HG03039 (cell line): ENCODE measurements around the gene COPB2.

ENCODE experiments used
- ATAC-seq: cut with Tn5 transposase; IDR thresholded peaks from one replicate; pipeline ENCODE4 v1.9.1; 2021; ENCODE audit warnings: mild to moderate bottlenecking, moderate library complexity; ENCODE audit not compliant: unreplicated experiment

Gene COPB2

GRCh38 chr3:139329364-139329850 is 60.0 kb downstream of the COPB2 start:
- ATAC-seq = peak; percentile 90

GRCh38 chr3:139328356-139328755 is 61.1 kb downstream of the COPB2 start:
- no peak for ATAC-seq

DNA sequence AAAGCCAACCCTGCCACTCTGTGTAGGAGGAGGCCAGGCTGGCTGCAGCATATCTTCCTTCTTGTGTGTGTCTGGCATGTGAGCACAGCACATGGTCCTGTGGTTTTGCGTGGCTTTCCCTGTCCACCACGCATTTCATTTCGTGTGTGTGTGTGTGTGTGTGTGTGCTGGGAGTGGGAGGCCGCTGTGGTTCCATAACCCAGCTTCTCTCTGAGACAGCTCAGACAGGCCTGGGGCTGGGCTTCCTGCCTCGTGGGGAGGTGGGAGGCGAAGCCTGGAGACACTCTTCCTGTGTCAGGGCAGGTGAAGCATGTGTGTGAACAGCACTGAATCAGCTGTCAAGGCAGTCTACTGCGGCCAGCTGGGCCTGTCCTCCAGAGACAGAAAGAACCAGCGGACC is 61.6 kb downstream of the COPB2 start:
- ATAC-seq = no peak

DNA sequence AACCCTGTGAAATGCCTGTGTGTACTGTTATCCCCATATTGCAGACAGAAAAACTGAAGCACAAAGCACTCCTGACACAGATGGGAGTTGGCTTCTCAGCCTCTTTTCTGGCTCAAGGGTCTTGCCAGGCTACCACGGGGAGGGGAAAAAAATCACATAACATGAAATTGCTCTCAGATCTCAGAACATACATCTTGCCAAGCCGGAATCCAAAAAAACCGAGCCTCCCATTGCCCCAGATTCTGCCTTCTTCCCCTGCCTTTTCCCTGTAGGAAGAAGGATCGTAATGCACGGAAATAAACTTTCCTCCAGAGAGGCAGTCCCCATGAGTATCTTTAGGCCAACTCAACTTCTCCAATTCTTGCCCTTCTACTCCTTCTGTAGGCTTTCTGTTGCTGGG is 62.2 kb downstream of the COPB2 start:
- ATAC-seq = no peak

GRCh38 chr3:139326707-139327106 is 62.7 kb downstream of the COPB2 start:
- ATAC-seq = no peak

DNA sequence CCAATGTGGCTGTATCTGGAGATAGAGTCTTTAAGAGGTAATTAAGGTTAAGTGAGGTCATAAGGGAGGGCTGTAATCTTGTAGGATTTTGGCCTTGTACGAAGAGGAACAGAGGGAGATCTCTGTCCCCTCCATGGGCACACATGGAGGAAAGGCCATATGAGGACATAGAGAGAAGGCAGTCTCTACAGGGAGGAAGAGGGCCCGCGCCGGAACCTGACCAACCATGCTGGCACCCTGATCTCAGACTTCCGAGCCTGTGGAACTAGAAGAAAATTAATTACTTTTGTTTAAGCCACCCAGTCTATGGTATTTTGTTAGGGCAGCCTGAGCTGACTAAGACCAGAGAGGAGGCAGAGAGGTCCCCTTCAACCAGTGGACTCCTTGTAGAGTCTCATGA is 63.3 kb downstream of the COPB2 start:
- ATAC-seq = no peak

DNA sequence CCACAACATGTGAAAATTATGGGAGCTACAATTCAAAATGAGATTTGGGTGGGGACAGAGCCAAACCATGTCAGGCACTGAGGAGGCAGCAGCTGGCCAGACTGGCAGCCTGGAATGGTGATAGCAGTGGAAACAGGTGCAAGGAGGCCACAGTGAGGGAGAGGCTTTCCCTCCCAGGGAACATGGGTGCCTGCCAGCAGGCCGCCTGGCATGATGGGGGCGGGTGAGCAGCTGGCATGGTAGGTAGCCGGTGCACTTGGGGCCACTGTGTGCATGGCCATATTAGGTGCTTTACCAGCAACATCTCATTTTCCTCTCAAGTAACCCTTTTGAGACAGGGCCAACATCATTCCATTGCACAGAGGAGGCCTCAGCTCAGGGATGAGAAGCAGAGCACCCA is 63.9 kb downstream of the COPB2 start:
- no peak for ATAC-seq

- ATAC-seq = no peak
Measured at GRCh38 chr3:139324456-139324855, 65.0 kb downstream of the COPB2 start.

DNA sequence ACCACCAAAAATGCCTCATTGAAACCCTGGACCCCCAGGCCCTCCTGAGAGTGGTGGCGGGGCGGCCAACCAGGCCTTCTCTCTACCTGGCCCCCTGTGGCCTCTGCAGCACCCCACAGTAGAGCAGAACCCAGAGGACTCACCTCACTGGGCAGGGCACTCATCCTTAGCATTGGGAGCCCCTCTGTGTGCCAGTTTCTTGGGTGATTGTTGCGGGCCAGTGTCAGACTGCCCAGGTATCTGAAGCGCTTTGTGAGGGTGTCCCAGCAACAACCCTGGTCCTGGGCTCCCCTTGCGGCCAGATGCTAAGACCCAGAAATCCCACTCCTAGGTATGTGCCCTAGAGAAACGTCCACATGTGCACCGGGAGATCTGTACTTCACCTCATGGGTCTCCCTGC is 66.3 kb downstream of the COPB2 start:
- no peak for ATAC-seq

DNA sequence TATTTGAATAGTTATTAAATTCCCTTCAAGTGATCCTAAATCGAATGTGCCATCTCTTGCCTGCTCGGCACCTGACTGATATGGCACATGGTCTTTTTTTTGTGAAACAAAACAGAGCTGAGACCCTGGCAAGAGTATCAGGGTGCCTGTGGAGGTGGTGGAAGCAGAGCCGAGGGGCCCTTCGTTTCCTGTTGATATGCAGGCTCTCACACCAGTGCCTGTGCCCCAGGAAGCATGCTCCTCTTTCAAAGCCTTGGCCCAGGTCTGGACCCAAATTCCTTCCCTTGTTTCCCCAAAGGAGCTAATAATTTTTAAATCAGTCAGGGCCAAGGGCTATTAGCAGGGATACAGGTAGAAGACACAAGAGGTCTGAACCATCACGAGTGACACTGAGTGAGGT is 67.1 kb downstream of the COPB2 start:
- ATAC-seq = no peak

DNA sequence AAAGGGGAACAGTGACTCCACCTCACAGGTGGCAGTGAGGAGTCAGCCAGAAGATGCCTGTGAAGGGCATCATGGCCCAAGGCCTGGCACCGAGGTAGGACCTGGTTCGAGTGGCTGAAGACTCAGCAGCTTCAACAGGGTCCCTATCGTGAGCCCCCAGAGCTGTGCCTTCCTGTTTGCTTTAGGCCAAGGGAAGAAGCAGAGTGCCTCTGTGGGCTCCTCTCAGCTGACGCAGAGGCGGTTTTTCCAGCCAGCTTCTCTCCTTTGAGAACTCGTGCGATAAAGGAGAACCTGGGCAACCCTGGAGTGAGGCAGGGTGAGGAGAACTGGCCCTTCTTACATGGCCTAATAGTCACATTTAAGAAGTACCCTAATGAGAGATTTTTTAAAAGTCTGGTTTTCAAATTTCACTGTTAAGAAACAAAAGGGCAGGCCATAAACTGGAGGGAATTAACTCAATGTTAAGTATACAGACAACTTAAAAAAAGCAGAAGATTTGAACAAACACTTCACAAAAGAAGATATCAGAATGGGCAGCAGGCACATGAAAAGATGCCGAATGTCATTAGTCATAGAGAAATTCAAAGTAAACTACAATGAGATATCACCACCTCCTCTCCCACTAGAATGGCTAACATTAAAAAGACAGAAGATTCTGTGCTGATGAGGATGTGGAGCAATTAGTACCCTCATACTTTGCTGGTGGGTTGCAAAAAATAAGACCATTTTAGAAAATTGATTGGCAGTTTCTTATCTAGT is 68.7 kb downstream of the COPB2 start:
- no peak for ATAC-seq

DNA sequence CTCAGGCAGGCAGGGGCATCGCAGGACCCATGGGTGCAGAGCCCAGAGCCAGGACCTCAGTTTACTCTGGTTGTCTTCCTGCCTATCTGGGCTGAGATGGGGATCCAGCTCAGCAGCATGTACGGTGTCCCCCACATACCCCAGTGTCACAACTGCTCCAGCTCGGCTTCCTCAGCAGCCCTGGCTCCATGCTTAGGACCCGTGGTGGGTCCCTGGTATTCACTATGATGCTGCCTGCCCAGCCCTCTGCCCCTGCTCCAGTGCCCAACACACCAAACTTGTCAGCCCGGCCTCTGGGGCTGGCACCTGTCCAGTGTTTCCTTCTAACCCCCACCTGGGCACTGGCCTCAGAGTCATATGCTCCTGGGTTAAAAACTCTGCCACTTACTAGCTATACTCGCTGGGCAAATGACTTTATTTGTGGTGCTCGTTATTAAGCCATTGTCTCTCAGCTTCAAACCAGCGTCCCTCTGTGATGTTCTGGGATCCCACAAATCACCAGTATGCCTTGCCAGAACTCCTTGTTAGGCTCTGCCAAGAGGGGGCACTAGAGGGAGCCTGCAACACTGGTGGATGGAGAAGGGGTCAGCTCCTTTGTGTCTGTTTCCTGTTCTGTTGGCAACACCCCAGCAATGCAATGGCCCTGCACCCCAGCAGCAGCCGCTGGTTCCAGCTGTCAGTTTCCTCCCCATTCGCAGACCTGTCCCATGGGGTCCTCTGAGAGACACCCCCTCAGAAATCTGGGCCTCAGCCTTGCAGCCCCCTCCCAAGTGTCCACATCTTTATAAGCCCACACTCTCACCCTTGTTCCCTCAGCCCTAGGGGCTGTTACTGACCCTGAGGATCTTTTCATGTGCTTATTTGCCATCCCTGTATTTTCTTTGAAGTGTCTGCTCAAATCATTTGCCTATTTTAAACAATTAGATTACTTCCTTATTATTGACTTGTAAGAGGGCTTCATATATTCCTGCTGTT is 69.7 kb downstream of the COPB2 start:
- no peak for ATAC-seq

- no peak for ATAC-seq
Measured at GRCh38 chr3:139318826-139319225, 70.6 kb downstream of the COPB2 start.

- no peak for ATAC-seq
Measured at GRCh38 chr3:139318431-139318816, 71.0 kb downstream of the COPB2 start.

DNA sequence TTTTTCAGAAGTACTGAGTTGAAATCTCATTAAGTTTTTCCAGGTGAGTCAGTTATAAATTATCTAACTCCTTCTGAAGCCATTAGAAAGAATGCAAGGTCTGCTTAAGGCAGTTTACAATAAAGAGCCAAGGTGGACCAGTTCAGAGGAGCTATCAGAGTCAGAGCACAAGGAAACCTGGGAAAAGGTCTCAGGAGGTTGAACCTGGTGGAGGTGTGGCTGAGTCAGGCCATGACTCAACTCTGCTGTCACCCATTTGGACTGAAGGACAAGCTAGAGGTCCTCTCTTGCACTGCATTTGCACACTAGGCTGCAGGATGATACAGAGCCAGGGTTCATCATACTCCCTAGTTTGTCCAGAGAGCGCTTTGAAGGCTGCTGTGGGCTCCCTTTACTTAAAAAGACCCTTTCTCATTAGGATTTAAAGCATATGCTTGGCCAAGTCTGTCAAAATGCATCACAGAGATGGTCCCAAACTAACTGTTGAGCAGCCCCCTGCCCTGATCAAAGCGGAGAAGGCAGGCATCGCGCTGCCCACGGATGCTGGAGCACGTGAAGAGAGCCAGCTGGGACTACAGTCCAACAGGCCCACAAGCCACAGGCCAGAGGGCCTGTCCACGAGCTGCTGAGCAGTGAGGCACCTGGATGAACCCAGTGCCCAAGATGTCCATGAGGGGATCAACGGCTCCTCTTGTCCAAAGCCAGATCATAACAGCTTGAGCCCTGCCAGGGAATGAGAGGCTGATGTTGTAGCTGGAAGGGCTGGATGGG is 71.6 kb downstream of the COPB2 start:
- no peak for ATAC-seq

DNA sequence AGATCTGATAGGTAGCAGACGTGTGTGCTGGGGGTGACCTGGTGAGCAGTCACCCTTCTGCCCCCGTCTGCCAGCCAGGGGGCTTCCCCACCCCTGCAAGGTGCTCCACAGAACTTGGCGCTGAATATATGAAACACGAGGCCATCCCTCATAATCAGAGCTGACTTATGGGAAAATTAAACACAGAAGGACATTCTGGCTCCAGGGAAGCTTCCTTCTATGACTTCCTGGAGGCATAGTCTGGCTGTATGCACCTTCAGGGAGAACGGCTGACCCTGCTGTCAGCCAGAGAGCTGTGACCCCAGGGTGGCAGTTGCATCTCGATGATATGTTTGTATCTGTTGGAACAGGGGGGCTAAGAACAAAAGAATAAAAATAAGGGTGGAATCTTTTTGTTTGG is 72.2 kb downstream of the COPB2 start:
- ATAC-seq = no peak

DNA sequence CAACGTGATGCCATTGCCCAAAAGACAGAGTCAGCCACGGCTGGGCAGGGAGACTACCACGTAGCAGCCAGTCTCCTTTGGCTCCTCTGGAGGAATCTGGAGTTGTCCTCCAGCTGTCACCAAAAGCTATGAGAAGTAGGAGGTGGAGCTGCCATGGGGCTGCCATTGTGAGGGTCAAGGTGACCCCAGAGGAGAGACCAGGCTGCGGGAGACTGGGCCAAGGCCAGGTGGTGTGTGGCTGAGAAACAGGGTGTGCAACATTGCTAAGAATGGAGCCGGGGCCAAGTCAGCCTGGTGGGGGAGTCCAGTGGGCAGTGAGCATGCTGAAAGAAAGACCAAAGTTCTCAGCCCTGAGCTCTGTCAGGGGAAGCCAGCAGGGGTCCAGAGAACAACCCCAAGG is 75.5 kb downstream of the COPB2 start:
- no peak for ATAC-seq

DNA sequence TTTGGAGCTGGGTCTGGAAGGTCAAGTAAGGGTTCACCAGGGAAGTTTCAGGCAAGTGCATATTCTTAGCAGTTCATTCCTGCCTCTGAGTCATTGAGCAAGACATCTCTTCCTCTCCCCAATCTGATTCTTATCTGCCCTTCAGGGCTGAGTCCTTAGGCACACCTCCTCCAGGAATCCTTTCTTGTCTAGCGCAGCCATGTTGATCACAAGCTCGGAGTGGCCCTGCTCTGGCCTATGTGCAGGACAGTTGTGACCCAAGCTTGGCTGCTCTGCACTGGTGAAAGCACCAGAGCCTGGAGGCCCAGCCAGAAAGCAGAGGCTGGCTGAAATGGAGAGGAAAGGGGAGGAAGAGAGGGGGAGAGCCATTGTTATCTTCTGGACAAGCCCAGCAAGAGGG is 76.5 kb downstream of the COPB2 start:
- ATAC-seq = no peak

GRCh38 chr3:139312416-139312815 is 77.0 kb downstream of the COPB2 start:
- ATAC-seq = no peak

DNA sequence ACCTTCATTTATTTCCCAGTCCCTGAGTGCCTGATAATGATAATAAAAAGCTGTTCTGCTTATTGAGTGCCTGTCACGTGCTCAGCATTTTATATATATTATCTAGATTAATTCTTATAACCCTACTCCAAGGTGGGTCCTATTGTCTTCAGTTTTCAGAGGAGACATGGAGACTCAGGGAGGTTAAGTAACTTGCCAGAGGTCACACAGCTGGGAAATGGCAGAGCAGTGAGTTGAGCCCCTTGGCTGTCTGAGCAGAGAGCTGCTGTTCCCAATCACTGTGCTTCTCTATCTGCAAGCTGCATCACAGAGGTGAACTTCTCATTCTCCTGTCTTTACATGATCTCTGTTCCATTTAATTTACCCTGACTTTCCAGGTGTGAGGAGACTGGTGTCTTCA is 77.9 kb downstream of the COPB2 start:
- no peak for ATAC-seq

DNA sequence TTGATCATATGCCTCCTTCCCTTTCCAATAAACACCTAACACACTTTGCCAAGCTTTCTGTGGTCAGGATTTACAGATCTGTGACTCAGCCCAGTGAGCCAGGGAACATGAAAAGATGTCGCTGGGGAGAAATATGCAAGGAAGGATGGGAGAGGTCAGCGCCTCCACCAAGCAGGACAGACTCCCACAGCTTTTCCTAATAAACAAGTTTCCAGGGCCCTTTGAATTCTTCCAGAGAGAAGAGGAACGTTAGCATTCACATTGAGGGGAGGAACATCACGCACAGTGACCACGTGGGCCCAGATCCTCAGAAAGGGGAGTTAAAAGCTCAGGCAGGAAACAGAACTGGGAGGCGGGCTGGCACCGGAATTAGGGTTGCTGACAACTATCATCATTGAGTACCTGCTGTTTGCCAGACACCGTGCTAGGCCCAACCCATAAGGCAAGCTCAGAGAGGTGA is 78.9 kb downstream of the COPB2 start:
- no peak for ATAC-seq
